HG03521 (cell line): ENCODE measurements around the gene INPP5A.

Experiments used
- ATAC-seq: cut with Tn5 transposase; IDR thresholded peaks from one replicate; pipeline ENCODE4 v1.9.1; 2021; ENCODE audit warnings: mild to moderate bottlenecking, moderate library complexity; ENCODE audit not compliant: unreplicated experiment

The INPP5A gene

GRCh38 chr10:132685921-132686680 lies 148.5 kb downstream of the INPP5A start:
- no peak for ATAC-seq

GRCh38 chr10:132687181-132687892 lies 149.8 kb downstream of the INPP5A start:
- no peak for ATAC-seq

GRCh38 chr10:132687893-132688579 lies 150.4 kb downstream of the INPP5A start:
- ATAC-seq = no peak

GRCh38 chr10:132688580-132689420 lies 151.2 kb downstream of the INPP5A start:
- no peak for ATAC-seq

GRCh38 chr10:132689721-132690360 lies 152.3 kb downstream of the INPP5A start:
- ATAC-seq = no peak

- ATAC-seq = no peak
Measured at GRCh38 chr10:132690401-132690800, 152.8 kb downstream of the INPP5A start.

- no peak for ATAC-seq
Measured at GRCh38 chr10:132690821-132691610, 153.4 kb downstream of the INPP5A start.

GRCh38 chr10:132691711-132692153 lies 154.1 kb downstream of the INPP5A start:
- ATAC-seq = no peak

GRCh38 chr10:132692311-132692710 lies 154.7 kb downstream of the INPP5A start:
- ATAC-seq = no peak

GRCh38 chr10:132693676-132694075 lies 156.1 kb downstream of the INPP5A start:
- no peak for ATAC-seq

GRCh38 chr10:132696204-132696603 lies 158.6 kb downstream of the INPP5A start:
- ATAC-seq = no peak

- ATAC-seq = no peak
Measured at GRCh38 chr10:132696728-132697577, 159.4 kb downstream of the INPP5A start.

- no peak for ATAC-seq
Measured at GRCh38 chr10:132697578-132698200, 160.1 kb downstream of the INPP5A start.

GRCh38 chr10:132698211-132698751 lies 160.7 kb downstream of the INPP5A start:
- ATAC-seq = no peak

GRCh38 chr10:132698761-132699391 lies 161.3 kb downstream of the INPP5A start:
- no peak for ATAC-seq

GRCh38 chr10:132699411-132700155 lies 162.0 kb downstream of the INPP5A start:
- no peak for ATAC-seq
